SK-N-SH (cell line): ENCODE measurements around the gene ELAVL4. TPM values are rescaled to one million over a fixed set of nuclear protein-coding genes. Genes with fewer than 3 reads are reported as not detected.
A peak's percentile ranks its signal among the peaks of the same experiment; 100 is the strongest.

Source experiments
- CTCF ChIA-PET: fragments of 300-600, 350-600 bp; formaldehyde crosslinking; extraction: SDS; loops from one replicate; lab custom pipeline; 2021; lab: Yijun Ruan, JAX
- POLR2A ChIA-PET: fragments of 350-600 bp; sonication (Branson Sonifier 250); formaldehyde crosslinking; extraction: SDS; loops from one replicate; lab custom pipeline; 2020; ENCODE audit warnings: antibody characterized with exemption, inconsistent platforms; lab: Yijun Ruan, JAX
- DNase-seq: peaks from one replicate; pipeline ENCODE4 v3.0.0; 2012
- H2AFZ ChIP-seq: fragments of 200-600 bp; sonication (generic); 2 replicates; pipeline ENCODE4 v1.8.1; 2016; ENCODE audit warnings: antibody characterized with exemption, mild to moderate bottlenecking, low read depth
- H3F3A ChIP-seq: fragments of 200-600 bp; sonication (generic); replicated peaks from 2 replicates; pipeline ENCODE3; 2016; ENCODE audit warnings: antibody characterized with exemption, mild to moderate bottlenecking; ENCODE audit not compliant: insufficient read depth
- H3K27ac ChIP-seq, 2 experiments: fragments of 200-500 bp in 1 of 2; fragments of 200-600 bp in 1 of 2; sonication (Bioruptor generic) in 1 of 2; sonication (generic), shearing (Covaris generic) in 1 of 2; 2 replicates each; pipeline versions ENCODE4 v1.5.1 to v1.6.1; 2014 to 2016; ENCODE audit warnings: low read depth in 2 of 2, inconsistent platforms in 1 of 2, low read length in 1 of 2, mild to moderate bottlenecking in 1 of 2, mixed read lengths in 1 of 2
- H3K27me3 ChIP-seq: fragments of 200-600 bp; sonication (generic), shearing (Covaris generic); 2 replicates; pipeline ENCODE4 v1.6.1; 2016; ENCODE audit warnings: mixed run types; ENCODE audit not compliant: insufficient read depth
- H3K36me3 ChIP-seq, 2 experiments: fragments of 200-500 bp in 1 of 2; fragments of 200-600 bp in 1 of 2; sonication (Bioruptor generic) in 1 of 2; sonication (generic) in 1 of 2; replicated peaks in 1 of 2; 2 replicates each; pipeline versions ENCODE3 to v1.5.1; 2014 to 2016; ENCODE audit warnings: low read length in 1 of 2, mild to moderate bottlenecking in 1 of 2; ENCODE audit not compliant: insufficient read depth in 2 of 2, control insufficient read depth in 1 of 2
- H3K4me1 ChIP-seq, 2 experiments: fragments of 200-500 bp in 1 of 2; fragments of 200-600 bp in 1 of 2; sonication (Bioruptor generic) in 1 of 2; sonication (generic), shearing (Covaris generic) in 1 of 2; 2 replicates each; pipeline versions ENCODE4 v1.5.1 to v1.6.1; 2014 to 2016; ENCODE audit warnings: low read depth in 1 of 2, low read length in 1 of 2, mixed run types in 1 of 2; ENCODE audit not compliant: insufficient read depth in 2 of 2, control insufficient read depth in 1 of 2
- H3K4me2 ChIP-seq: fragments of 200-600 bp; sonication (generic), shearing (Covaris generic); 2 replicates; pipeline ENCODE4 v1.6.1; 2017; ENCODE audit warnings: mixed run types
- H3K4me3 ChIP-seq, 2 experiments: fragments of 200-500 bp in 1 of 2; fragments of 200-600 bp in 1 of 2; sonication (Bioruptor generic) in 1 of 2; sonication (generic), shearing (Covaris generic) in 1 of 2; 2 replicates each; pipeline versions ENCODE4 v1.5.1 to v1.8.1; 2014 to 2016; ENCODE audit warnings: low read depth in 2 of 2, inconsistent platforms in 1 of 2, low read length in 1 of 2, mild to moderate bottlenecking in 1 of 2, mixed read lengths in 1 of 2, moderate library complexity in 1 of 2
- H3K79me2 ChIP-seq: fragments of 200-600 bp; sonication (generic); 2 replicates; pipeline ENCODE4 v1.8.1; 2017; ENCODE audit warnings: mild to moderate bottlenecking; ENCODE audit not compliant: insufficient read depth
- H3K9ac ChIP-seq: fragments of 200-600 bp; sonication (generic); 2 replicates; pipeline ENCODE4 v1.6.1; 2017; ENCODE audit warnings: mixed run types
- H3K9me2 ChIP-seq: fragments of 200-600 bp; sonication (generic); 2 replicates; pipeline ENCODE4 v1.6.1; 2017; ENCODE audit warnings: mixed run types
- H3K9me3 ChIP-seq: fragments of 200-600 bp; sonication (generic); 2 replicates; pipeline ENCODE4 v1.6.1; 2017; ENCODE audit warnings: mixed run types, mild to moderate bottlenecking, moderate library complexity
- H4K20me1 ChIP-seq: fragments of 200-600 bp; sonication (generic); 2 replicates; pipeline ENCODE4 v1.6.1; 2017; ENCODE audit warnings: mild to moderate bottlenecking, mixed run types; ENCODE audit not compliant: insufficient read depth
- EP300 ChIP-seq, 2 experiments: IDR thresholded peaks; 2 replicates each; pipeline versions ENCODE4 v1.4.0 to v1.6.1; 2012; ENCODE audit warnings: borderline replicate concordance in 1 of 2, low read depth in 1 of 2, low read length in 1 of 2
- FOSL2 ChIP-seq: IDR thresholded peaks from 2 replicates; pipeline ENCODE4 v1.4.0; 2012; ENCODE audit warnings: low read depth, mild to moderate bottlenecking, moderate library complexity, borderline replicate concordance
- FOXM1 ChIP-seq: IDR thresholded peaks from 2 replicates; pipeline ENCODE4 v1.4.0; 2012; ENCODE audit warnings: low read depth, mild to moderate bottlenecking
- GATA2 ChIP-seq: sonication (generic); formaldehyde crosslinking; IDR thresholded peaks from 2 replicates; pipeline ENCODE4 v1.5.0; 2020; ENCODE audit warnings: mild to moderate bottlenecking, missing genetic modification reagents
- IRF3 ChIP-seq: fragments of 150-350 bp; IDR thresholded peaks from 2 replicates; pipeline ENCODE4 v1.6.1; 2016; ENCODE audit warnings: mild to moderate bottlenecking, low read depth, low read length
- JUND ChIP-seq: IDR thresholded peaks from 2 replicates; pipeline ENCODE4 v1.4.0; 2012
- MAX ChIP-seq: IDR thresholded peaks from 2 replicates; pipeline ENCODE4 v1.4.0; 2012; ENCODE audit warnings: low read depth
- MEF2A ChIP-seq: IDR thresholded peaks from 2 replicates; pipeline ENCODE4 v1.4.0; 2012; ENCODE audit warnings: low read depth, borderline replicate concordance
- MXI1 ChIP-seq: IDR thresholded peaks from 2 replicates; pipeline ENCODE4 v1.6.1; 2012; ENCODE audit warnings: mild to moderate bottlenecking, low read depth, low read length, improper control_type of control experiment
- NFIC ChIP-seq: IDR thresholded peaks from 2 replicates; pipeline ENCODE4 v1.4.0; 2012; ENCODE audit warnings: borderline replicate concordance
- RAD21 ChIP-seq: IDR thresholded peaks from 2 replicates; pipeline ENCODE4 v1.6.1; 2012; ENCODE audit warnings: mild to moderate bottlenecking, low read length
- RFX5 ChIP-seq: IDR thresholded peaks from 2 replicates; pipeline ENCODE4 v1.6.1; 2012; ENCODE audit warnings: mild to moderate bottlenecking, improper control_type of control experiment, low read length
- RXRA ChIP-seq: IDR thresholded peaks from 2 replicates; pipeline ENCODE4 v1.4.0; 2012; ENCODE audit warnings: low read depth, mild to moderate bottlenecking, borderline replicate concordance
- USF1 ChIP-seq: IDR thresholded peaks from 2 replicates; pipeline ENCODE4 v1.4.0; 2012; ENCODE audit warnings: low read depth, borderline replicate concordance
- USF2 ChIP-seq: fragments of 150-350 bp; IDR thresholded peaks from 2 replicates; pipeline ENCODE4 v1.6.1; 2017; ENCODE audit warnings: antibody characterized with exemption, low read length, low read depth, borderline replicate concordance
- YY1 ChIP-seq: IDR thresholded peaks from 2 replicates; pipeline ENCODE4 v1.4.0; 2012; ENCODE audit warnings: low read depth, mild to moderate bottlenecking
- WGBS: methylation state at CpG from one replicate; pipeline ENCODE4 v1.1.6; 2017; ENCODE audit warnings: low lambda C conversion rate; 5-methylcytosine and 5-hydroxymethylcytosine counted together
- polyA plus RNA-seq, 3 experiments: library from polyadenylated mRNA; depleted of rRNA; stranded (reverse); fragments of >200 nt; gene quantifications; 2 replicates each; pipeline ENCODE4 v1.2.3, GENCODE V29; 2012

The ELAVL4 gene
- polyA plus RNA-seq, 1 of the 3 experiments (the other 2 are of a cell fraction), result 2.7 TPM

- Histone ChIP-seq H3K9me3 (no peaks in the 10 kb centered on the region), H3K27me3 (no peaks in the 10 kb centered on the region), H3K36me3 (peaks cover 0 to 22% of the 10 kb centered on the region in 2 experiments), H3K79me2 (no peaks in the 10 kb centered on the region), H3K9me2 (no peaks in the 10 kb centered on the region)
- no peak for TF ChIP-seq GATA2 (CRISPR knock-in tag)
- no peak for TF ChIP-seq EP300 (IDR thresholded peaks at IDR 0.05; ENCODE audit: borderline replicate concordance in 1 of 2, low read depth in 1 of 2, low read length in 1 of 2)
- no peak for TF ChIP-seq YY1
- TF ChIP-seq MXI1, result no peak
- TF ChIP-seq RXRA, result no peak
- TF ChIP-seq FOSL2, result no peak
- no peak for TF ChIP-seq JUND
- TF ChIP-seq IRF3, result no peak
- no peak for TF ChIP-seq USF1
- TF ChIP-seq NFIC, result no peak
- no peak for TF ChIP-seq RAD21
- no peak for TF ChIP-seq MAX
- no peak for TF ChIP-seq FOXM1
- TF ChIP-seq RFX5, result no peak
- no peak for TF ChIP-seq MEF2A
- TF ChIP-seq, all 33 proteins: peak for 0
- Histone ChIP-seq H3K4me1 (peaks cover 0 to 62% of the 10 kb centered on the region in 2 experiments; a peak in 2 of 4 replicates), H4K20me1 (no peaks in the 10 kb centered on the region), H3K9ac (no peak overlapping the region), H3K4me3 (no peak overlapping the region), H2AFZ (no peak overlapping the region), H3K4me2 (no peak overlapping the region), H3F3A (no peaks in the 10 kb centered on the region), H3K27ac (peak overlapping the region in 1 of 2 experiments; percentile 91; a peak in 2 of 4 replicates)
- POLR2A ChIA-PET, result interaction anchor here (1.9 kb wide), 1 partner anchor 76 kb away, joined by 5 read pairs; no protein-coding TSS in a partner anchor
- no peak for DNase-seq
- 38% methylated on average over 1 of the region's 1 CpG for WGBS
- CTCF ChIA-PET, result interaction anchor here (1.2 kb wide), 3 partner anchors 21 to 137 kb away, joined by 3 to 4 read pairs (median 4); no protein-coding TSS in a partner anchor
Measured at GRCh38 chr1:50196081-50196480, 87.4 kb downstream of the ELAVL4 start.

GRCh38 chr1:50197216-50197615, 88.5 kb downstream of the ELAVL4 start:
- H3K9me2 ChIP-seq, result no peaks in the 10 kb centered on the region
- H3K4me3 ChIP-seq, result no peak overlapping the region
- CTCF ChIA-PET, result interaction anchor here (0.6 to 1.5 kb wide), 3 partner anchors 76 to 90 kb away, joined by 3 read pairs; no protein-coding TSS in a partner anchor
- peaks cover 0 to 53% of the 10 kb centered on the region in 2 experiments; a peak in 2 of 4 replicates for H3K4me1 ChIP-seq
- TF ChIP-seq USF2 (no peak), EP300 (IDR thresholded peaks at IDR 0.05; ENCODE audit: borderline replicate concordance in 1 of 2, low read depth in 1 of 2, low read length in 1 of 2) (peak in 1 of 2 experiments; percentile 41; a peak in 1 of 4 replicates)
- peaks cover 0 to 30% of the 10 kb centered on the region in 2 experiments for H3K36me3 ChIP-seq
- no peak overlapping the region for H3K9ac ChIP-seq
- H3K4me2 ChIP-seq, result no peak overlapping the region
- POLR2A ChIA-PET, result interaction anchor here (1.9 kb wide), 1 partner anchor 75 kb away, joined by 5 read pairs; no protein-coding TSS in a partner anchor
- H3K9me3 ChIP-seq, result no peaks in the 10 kb centered on the region
- no peaks in the 10 kb centered on the region for H3K79me2 ChIP-seq
- H4K20me1 ChIP-seq, result no peaks in the 10 kb centered on the region
- H3K27ac ChIP-seq, result peak overlapping the region in 1 of 2 experiments; percentile 91; a peak in 2 of 4 replicates
- WGBS, result 29% methylated on average over 3 of the region's 3 CpGs
- H3F3A ChIP-seq, result no peaks in the 10 kb centered on the region
- peak; percentile 25 for DNase-seq
- H3K27me3 ChIP-seq, result no peaks in the 10 kb centered on the region
- no peak overlapping the region for H2AFZ ChIP-seq
